HT1080 (cell line): ENCODE results near the gene CASZ1. TPM values are rescaled to one million over a fixed set of nuclear protein-coding genes. Genes with fewer than 3 reads are reported as not detected.

Source experiments
- DNase-seq: peaks from one replicate; pipeline ENCODE4 v3.0.0-alpha.2; 2015; ENCODE audit warnings: low read depth
- total RNA-seq: library from RNA; depleted of rRNA; stranded (reverse); fragments of >200 nt; shearing (Covaris generic); gene quantifications from 2 replicates; pipeline ENCODE4 v1.2.3, GENCODE V29; 2014

Gene CASZ1
- total RNA-seq, 1 experiment from 2014 or later, result 1.7 TPM

- DNase-seq, result no peak
Measured at GRCh38 chr1:10823000-10823401, 26.6 kb upstream of the CASZ1 start.

- no peak for DNase-seq
Measured at GRCh38 chr1:10821388-10821787, 24.9 kb upstream of the CASZ1 start.

DNA sequence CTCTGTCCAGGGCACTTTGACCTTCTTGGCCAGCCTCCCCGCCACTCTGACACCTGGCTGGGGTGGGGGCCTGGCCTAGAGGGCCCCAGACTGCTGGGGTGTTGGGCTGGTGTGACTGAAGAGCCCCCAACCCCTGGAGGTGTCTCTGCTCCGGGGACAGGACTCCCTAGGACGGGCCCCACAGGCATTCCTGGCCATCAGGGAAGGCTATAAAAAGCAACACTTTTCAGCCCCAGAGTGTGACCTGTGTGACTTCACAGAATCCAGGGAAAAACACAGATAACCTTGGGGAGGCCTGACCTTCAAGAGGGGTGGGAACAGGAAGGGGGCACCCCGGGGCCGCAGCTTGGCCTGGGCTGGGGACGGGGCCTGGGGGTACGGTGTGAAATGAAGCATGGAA, 24.0 kb upstream of the CASZ1 start:
- no peak for DNase-seq

- no peak for DNase-seq
Measured at GRCh38 chr1:10819198-10819901, 22.9 kb upstream of the CASZ1 start.

DNA sequence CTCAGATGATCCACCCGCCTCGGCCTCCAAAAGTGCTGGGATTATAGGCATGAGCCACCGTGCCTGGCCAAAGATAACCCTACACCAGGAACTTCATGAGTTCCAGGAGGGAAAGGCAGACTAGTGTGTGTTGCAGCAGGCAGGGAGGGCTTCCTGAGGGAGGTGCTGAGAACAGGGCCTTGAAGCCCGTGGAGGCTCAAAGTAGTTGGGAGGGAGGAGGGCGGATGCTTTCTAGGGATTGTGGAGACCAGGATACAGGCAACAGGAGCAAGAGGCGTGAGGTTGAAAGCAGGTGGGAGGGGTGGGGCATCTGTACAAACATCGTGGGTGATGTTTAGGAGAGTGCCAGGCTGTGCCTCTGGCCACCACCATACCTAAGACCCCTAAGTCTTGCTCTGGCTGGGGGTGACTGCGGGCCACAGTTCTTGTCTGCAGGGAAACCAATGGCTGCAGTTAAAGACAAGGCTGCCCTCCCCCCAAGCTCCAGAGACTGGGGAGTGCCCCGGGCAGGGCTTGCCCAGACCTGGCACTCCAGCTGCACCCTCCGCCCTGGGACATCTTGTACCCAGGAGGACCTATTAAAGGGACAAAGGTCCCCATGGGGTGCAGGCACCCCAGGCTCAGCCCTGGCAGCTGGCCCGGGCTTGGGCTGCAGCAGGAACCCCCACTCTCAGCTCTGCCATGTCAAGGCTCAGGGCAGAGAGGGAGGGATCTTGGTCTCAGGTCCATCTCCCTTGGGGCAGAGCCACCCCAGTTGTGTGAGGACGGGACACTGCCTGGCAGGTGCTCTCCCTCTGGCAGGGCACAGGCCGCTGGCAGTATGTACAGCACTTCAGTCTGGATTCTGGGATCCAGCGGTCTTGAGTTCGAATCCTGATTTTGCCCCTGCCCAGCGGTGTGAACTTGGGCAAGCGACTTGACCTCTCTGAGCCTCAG, 22.1 kb upstream of the CASZ1 start:
- no peak for DNase-seq

- DNase-seq, result no peak
Measured at GRCh38 chr1:10816743-10817369, 20.4 kb upstream of the CASZ1 start.

DNA sequence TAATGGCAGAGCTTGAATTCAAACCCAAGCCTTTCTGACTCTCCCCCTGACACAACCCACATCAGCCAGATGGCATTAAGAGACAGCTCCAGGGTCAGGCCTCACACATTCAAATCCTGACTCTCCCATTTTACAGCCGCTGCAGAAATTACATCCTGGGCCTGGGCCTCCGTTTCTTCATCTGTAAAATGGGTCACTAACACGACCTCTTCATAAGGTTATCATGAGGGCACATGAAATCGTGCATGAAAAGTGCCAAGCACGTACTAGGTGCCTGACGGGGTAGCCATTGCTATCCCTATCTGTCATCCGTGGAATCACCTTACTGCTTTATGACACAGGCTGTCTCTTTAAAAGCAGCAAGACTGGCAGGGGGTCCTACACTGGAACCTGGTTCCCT, 19.8 kb upstream of the CASZ1 start:
- no peak for DNase-seq

DNA sequence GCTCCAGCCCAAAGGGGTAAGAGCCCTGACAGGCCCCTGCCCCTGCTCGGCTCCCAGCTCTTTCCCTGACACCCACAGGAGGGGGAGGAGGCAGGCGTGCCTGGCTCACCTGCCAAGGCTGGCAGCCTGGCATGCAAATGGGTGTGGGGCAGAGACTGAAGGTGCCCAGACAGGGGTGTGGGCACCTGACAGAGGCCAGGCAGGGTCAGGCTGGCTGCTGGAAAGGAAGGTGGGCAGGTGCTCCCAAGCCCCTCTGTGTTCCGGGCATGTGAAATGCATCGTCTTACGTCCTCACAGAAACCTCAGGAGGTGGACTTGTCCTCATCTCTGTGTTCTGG, 19.4 kb upstream of the CASZ1 start:
- DNase-seq, result no peak

- DNase-seq, result no peak
Measured at GRCh38 chr1:10814976-10815857, 18.8 kb upstream of the CASZ1 start.

- no peak for DNase-seq
Measured at GRCh38 chr1:10814312-10814711, 17.9 kb upstream of the CASZ1 start.

- DNase-seq, result no peak
Measured at GRCh38 chr1:10813799-10814198, 17.4 kb upstream of the CASZ1 start.

DNA sequence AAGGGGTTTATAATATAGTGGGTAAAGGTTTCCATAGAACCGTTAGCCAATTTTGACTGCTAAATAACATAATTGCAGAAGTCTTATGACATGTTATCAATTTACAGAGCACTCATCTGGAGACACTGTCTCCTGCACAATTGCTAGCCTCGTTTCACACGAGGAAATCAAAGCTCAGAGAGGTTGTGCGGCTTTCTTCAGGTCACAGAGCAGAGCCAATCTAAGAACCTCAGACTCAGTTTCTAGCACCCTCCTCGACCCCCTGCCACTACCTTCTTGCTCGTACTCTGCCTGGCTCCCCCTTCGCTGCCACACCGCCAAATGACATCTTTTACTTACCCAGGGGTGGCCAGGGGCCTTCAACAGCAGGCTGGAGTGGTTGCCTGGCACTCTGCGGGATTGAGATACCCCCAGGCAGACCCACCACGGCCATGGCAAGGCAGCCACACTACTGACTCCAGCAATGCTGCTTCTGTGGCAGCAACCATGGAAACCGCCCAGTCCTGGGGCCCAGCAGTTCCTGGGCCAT, 16.0 kb upstream of the CASZ1 start:
- DNase-seq, result no peak

GRCh38 chr1:10808441-10808840, 12.0 kb upstream of the CASZ1 start:
- no peak for DNase-seq

DNA sequence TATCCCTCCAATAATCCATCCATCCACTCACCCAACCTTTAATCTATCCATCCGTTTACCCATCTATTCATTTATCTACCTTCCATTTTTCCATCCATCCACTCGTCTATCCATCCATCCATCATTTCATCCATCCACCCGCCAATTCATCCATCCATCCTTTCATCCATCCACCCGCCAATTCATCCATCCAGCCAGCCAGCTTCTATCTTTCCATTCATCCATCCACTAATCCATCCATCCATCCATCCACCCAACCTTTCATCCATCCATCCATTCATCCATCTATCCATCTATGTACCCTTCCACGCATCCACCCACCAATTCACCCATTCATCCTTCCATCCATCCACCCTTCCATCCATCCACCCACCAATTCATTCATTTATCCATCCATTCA, 10.5 kb upstream of the CASZ1 start:
- no peak for DNase-seq

GRCh38 chr1:10803971-10804820, 7.8 kb upstream of the CASZ1 start:
- DNase-seq, result no peak

DNA sequence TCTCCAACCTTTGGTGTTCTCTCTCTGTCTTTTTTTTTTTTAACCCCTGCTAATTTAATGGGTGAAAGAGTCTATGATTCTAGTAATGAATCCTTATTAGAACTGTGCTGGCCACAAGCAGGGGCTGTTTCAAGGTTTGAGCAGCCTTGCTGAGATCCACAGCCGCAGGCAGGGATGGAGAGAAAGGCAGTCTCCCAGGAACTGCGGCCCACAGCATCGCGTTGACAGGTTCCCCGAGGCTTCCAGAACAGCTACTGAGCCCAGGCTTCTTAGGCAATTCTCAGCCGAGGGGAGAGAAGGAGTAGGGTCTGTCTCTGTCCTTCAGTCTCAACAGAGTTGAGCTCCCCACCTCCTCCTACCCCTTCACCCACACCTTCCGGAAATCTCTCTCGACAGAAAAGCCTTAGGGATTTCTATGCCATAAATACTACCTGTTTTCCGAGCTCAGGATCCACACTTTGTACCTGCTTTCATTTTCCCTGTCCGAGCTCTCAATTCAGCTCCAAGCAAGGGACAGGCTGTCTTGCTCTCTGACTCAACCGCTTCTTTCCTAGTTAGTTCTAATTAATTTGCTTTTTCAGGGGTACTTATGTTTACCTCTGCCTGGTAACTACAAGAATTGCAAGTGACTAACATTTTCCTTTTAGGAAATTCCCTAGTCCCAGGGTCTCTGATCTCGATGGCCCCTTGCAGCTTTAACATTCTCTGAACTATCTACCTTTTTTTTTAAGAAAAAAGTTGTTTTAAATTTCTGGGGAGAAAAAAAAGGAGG, 6.7 kb upstream of the CASZ1 start:
- no peak for DNase-seq

DNA sequence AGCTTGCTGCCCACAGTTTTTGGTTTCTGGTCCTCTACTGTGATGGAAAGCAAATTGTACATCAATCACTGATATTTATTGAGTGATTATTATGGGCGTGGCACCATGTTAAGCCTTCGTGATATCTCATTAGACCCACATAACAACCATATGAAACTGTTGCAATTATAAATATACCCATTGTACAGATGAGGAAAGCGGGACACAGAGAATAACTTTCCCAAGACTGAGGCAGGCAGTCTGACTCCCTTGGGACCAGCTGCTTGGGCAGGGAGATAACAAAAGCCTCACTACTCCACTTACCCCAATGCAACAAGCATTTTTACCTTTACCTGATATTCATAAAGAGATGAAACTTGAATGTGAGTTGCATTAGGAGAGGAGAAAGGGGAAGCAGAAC, 4.3 kb upstream of the CASZ1 start:
- no peak for DNase-seq

GRCh38 chr1:10799726-10800125, 3.3 kb upstream of the CASZ1 start:
- no peak for DNase-seq

GRCh38 chr1:10795276-10796021, 997 bp downstream of the CASZ1 start:
- DNase-seq, result no peak
